22Rv1 (cell line): Measurements from ENCODE around the gene SNX18.

Experiments
- H3K27ac ChIP-seq: fragments of 450-650 bp; 2 replicates; pipeline ENCODE4 v1.5.1; 2017
- CTCF ChIP-seq: fragments of 450-650 bp; IDR thresholded peaks from 2 replicates; pipeline ENCODE4 v1.5.1; 2017; ENCODE audit warnings: mild to moderate bottlenecking
- ZFX ChIP-seq: fragments of 450-650 bp; IDR thresholded peaks from 2 replicates; pipeline ENCODE4 v1.6.1; 2017; ENCODE audit warnings: antibody characterized with exemption, borderline replicate concordance

The SNX18 gene

GRCh38 chr5:54520438-54520846, 2.9 kb downstream of the SNX18 start:
- H3K27ac ChIP-seq, result no peak overlapping the region
- TF ChIP-seq ZFX (no peak), CTCF (no peak)

DNA sequence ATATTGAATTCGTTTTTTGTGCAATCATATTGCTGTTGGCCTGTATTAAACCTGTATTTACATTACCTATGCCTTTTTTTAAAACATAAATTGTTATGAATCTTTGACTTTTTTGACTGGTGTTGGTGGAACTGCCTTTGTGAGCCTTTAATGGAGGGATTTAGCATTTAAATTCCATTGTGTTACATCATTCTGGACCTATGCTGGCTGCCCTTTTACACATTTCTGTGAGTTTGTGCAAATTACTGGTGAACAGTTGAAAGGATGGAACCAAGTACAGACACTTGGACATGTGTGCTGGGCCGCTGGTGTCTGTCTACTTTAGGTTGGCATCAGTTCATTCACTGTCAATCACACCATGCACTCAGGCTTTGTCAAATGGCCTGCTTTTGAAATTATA, 3.4 kb downstream of the SNX18 start:
- TF ChIP-seq CTCF, result no peak
- no peak for TF ChIP-seq ZFX
- no peak overlapping the region for H3K27ac ChIP-seq

DNA sequence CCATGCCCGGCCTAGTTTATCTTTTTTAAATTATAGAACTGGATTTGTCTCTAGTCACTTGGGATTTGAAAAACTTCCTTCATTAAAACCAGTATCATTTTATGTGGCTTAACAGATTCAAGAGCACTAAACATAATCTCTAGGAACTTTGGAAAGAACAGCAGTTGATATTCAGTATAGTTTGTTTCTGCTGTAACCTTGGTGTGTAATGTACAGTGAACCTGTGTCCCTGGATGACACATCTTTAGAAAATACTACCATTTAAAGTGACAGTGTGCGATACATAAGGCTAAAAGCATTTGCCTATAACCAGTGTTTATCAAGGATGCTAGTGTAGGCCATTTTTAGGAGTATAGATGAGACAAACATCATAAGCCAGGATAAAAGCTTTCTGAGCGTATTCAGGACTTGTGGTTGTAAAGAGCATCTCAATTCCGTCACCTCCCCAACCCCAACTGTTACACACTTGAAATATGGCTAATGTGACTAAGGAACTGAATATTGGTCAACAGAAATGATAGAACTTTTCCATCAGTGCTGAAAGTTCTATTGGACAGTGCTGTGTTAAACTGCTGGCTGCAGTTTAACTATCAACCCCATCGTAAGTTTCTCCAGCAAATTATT, 4.4 kb downstream of the SNX18 start:
- TF ChIP-seq CTCF (no peak), ZFX (no peak)
- H3K27ac ChIP-seq, result no peak overlapping the region

GRCh38 chr5:54523534-54523933, 6.0 kb downstream of the SNX18 start:
- H3K27ac ChIP-seq, result no peak overlapping the region
- TF ChIP-seq ZFX (no peak), CTCF (no peak)

DNA sequence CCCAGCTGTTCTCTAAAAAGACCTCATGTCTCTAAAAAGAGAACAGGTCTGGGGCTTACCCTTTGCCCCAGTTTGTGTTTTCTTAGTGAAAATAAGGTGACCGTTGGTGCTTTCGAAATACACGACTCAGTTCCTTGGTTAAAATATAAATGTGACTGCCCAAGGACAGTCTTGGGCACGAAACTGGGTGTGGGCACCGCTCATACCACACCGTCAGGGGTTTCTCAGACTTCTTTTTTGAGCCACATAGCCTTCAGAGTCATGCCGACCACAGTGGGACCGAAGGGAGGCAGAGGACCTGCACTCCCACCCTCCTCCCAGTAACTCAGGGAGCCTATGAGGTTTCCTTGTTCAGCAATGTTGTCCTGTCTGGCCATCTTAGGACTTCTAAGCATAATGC, 6.5 kb downstream of the SNX18 start:
- TF ChIP-seq ZFX (no peak), CTCF (no peak)
- H3K27ac ChIP-seq, result no peak overlapping the region

DNA sequence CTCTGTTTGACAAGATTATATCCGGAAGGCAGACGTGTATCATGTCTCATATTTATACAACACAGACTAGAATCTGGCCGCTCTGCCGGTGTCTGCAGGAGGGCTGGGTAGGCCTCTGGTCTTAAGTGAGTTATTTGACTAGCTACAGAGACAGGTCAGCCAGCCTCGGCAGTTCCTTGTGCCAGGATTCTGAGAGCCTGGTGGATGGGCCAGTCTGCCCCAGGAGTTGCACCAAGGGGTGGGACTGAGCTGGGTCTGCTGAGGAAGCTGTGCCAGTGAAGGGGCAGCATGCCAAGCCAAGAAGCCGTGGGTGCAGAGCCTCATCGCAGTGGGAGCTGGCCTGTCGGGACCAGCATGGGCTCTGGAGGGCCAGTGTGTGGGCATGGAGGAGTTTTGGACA, 7.1 kb downstream of the SNX18 start:
- TF ChIP-seq CTCF, result no peak
- TF ChIP-seq ZFX, result no peak
- H3K27ac ChIP-seq, result no peak overlapping the region

- no peak overlapping the region for H3K27ac ChIP-seq
- TF ChIP-seq CTCF (no peak), ZFX (no peak)
These were observed 7.7 kb downstream of the SNX18 start for GRCh38 chr5:54525261-54525660.
